K562 (cell line): ENCODE measurements around the gene SESN2. TPM values are rescaled to one million over a fixed set of nuclear protein-coding genes. Genes with fewer than 3 reads are reported as not detected.

ENCODE experiments used
- ARNT ChIP-seq, 2 experiments: fragments of 450-650 bp; IDR thresholded peaks; 2 replicates each; pipeline ENCODE4 v1.6.1; 2016; ENCODE audit warnings: mild to moderate bottlenecking in 1 of 2
- BACH1 ChIP-seq: fragments of 200-800 bp; sonication (Bioruptor generic); IDR thresholded peaks from 2 replicates; pipeline ENCODE4 v1.6.1; 2016; ENCODE audit warnings: missing genetic modification characterization, missing compliant biosample characterization
- KLF10 ChIP-seq: fragments of 250-450 bp; sonication (Bioruptor Pico); IDR thresholded peaks from 2 replicates; pipeline ENCODE4 v1.6.1; 2021; ENCODE audit warnings: matching md5 sums
- MEIS2 ChIP-seq: fragments of 450-650 bp; IDR thresholded peaks from 2 replicates; pipeline ENCODE4 v1.6.1; 2014; ENCODE audit warnings: mild to moderate bottlenecking; ENCODE audit not compliant: partially characterized antibody
- MYNN ChIP-seq, 2 experiments: sonication (generic); formaldehyde crosslinking in 1 of 2; IDR thresholded peaks; 2 replicates each; pipeline versions ENCODE4 v1.5.0 to v1.6.1; 2016 to 2020; ENCODE audit warnings: antibody characterized with exemption in 1 of 2, missing genetic modification reagents in 1 of 2
- NFE2 ChIP-seq: IDR thresholded peaks from 2 replicates; pipeline ENCODE4 v1.6.1; 2014; ENCODE audit warnings: antibody characterized with exemption, low read depth
- NFIC ChIP-seq: fragments of 450-650 bp; IDR thresholded peaks from 2 replicates; pipeline ENCODE4 v1.6.1; 2017; ENCODE audit warnings: mild to moderate bottlenecking, inconsistent platforms
- POLR2AphosphoS2 ChIP-seq: IDR thresholded peaks from 2 replicates; pipeline ENCODE4 v1.6.1; 2012; ENCODE audit warnings: low read length, improper control_type of control experiment
- RERE ChIP-seq: sonication (generic); formaldehyde crosslinking; IDR thresholded peaks from 2 replicates; pipeline ENCODE4 v1.8.0; 2023; ENCODE audit warnings: missing genetic modification reagents, mild to moderate bottlenecking, borderline replicate concordance
- SMAD1 ChIP-seq: fragments of 150-350 bp; IDR thresholded peaks from 2 replicates; pipeline ENCODE4 v1.6.1; 2014; ENCODE audit warnings: low read length, low read depth; ENCODE audit not compliant: partially characterized antibody
- SMARCA5 ChIP-seq: fragments of 450-650 bp; IDR thresholded peaks from 2 replicates; pipeline ENCODE4 v1.6.1; 2016
- SP2 ChIP-seq: IDR thresholded peaks from 2 replicates; pipeline ENCODE4 v1.6.1; 2011; ENCODE audit warnings: mild to moderate bottlenecking, low read depth, low read length, moderate library complexity; ENCODE audit not compliant: poor library complexity, severe bottlenecking; ENCODE audit errors: extremely low read depth
- TBP ChIP-seq: optimal IDR thresholded peaks from 2 replicates; pipeline ENCODE3; 2011; ENCODE audit warnings: low read depth, low read length, improper control_type of control experiment
- ZFPM2 ChIP-seq: fragments of 250-450 bp; sonication (Bioruptor Pico); IDR thresholded peaks from 2 replicates; pipeline ENCODE4 v1.5.1; 2022; ENCODE audit warnings: mild to moderate bottlenecking
- ZNF12 ChIP-seq: sonication (generic); formaldehyde crosslinking; IDR thresholded peaks from 2 replicates; pipeline ENCODE4 v1.4.0; 2020; ENCODE audit warnings: mild to moderate bottlenecking, missing genetic modification reagents
- ZNF133 ChIP-seq: fragments of 250-450 bp; sonication (Bioruptor Pico); IDR thresholded peaks from 2 replicates; pipeline ENCODE4 v1.4.0; 2020; ENCODE audit warnings: mild to moderate bottlenecking
- ZNF408 ChIP-seq: fragments of 250-450 bp; sonication (Bioruptor Pico); IDR thresholded peaks from 2 replicates; pipeline ENCODE4 v1.4.0; 2020; ENCODE audit warnings: low read depth, mild to moderate bottlenecking, moderate library complexity
- ZNF586 ChIP-seq: fragments of 450-650 bp; formaldehyde crosslinking; conservative IDR thresholded peaks from 2 replicates; pipeline ENCODE4 v1.4.0; 2020; ENCODE audit warnings: mild to moderate bottlenecking, moderate library complexity
- ZNF589 ChIP-seq: fragments of 200-800 bp; sonication (Bioruptor generic); IDR thresholded peaks from 2 replicates; pipeline ENCODE4 v1.6.1; 2016; ENCODE audit warnings: low read depth, missing genetic modification characterization, missing compliant biosample characterization
- ZNF780A ChIP-seq: fragments of 250-450 bp; sonication (Bioruptor Pico); IDR thresholded peaks from 2 replicates; pipeline ENCODE4 v1.5.0; 2021; ENCODE audit warnings: mild to moderate bottlenecking
- ZNF785 ChIP-seq: fragments of 250-450 bp; sonication (Bioruptor Pico); IDR thresholded peaks from 2 replicates; pipeline ENCODE4 v1.4.0; 2020; ENCODE audit warnings: mild to moderate bottlenecking
- polyA plus RNA-seq, 8 experiments: library from polyadenylated mRNA; depleted of rRNA in 4 of 8; stranded (reverse) in 5 of 8; unstranded in 3 of 8; fragments of >200 nt; fragmentation: Nextera tagmentation in 2 of 8; fragmentation: Illumina TruSeq in 1 of 8; extraction: Ambion mirVana in 2 of 8; extraction: Trizol in 1 of 8; gene quantifications; 2 replicates each; pipeline versions ENCODE4 v1.2.1 to v1.2.3, GENCODE V29; 2011 to 2014; ENCODE audit warnings: inconsistent platforms in 1 of 8, missing spikeins in 1 of 8
- total RNA-seq, 7 experiments: library from RNA; depleted of rRNA in 6 of 7; stranded (reverse); fragments of >200 nt in 6 of 7; fragmentation: Illumina TruSeq in 2 of 7; extraction: Trizol in 2 of 7; gene quantifications; 2 replicates each; pipeline versions ENCODE4 v1.2.1 to v1.2.3, GENCODE V29; 2011 to 2021; ENCODE audit warnings: low replicate concordance in 1 of 7
- TF ChIP-seq, protein P1 (sequence below), 2 experiments: fragments of 450-650 bp; IDR thresholded peaks; 2 replicates each; pipeline ENCODE4 v1.6.1; 2016
- TF ChIP-seq, protein P2 (sequence below): sonication (generic); formaldehyde crosslinking; IDR thresholded peaks from 2 replicates; pipeline ENCODE4 v1.5.0; 2020; ENCODE audit warnings: missing genetic modification reagents

The SESN2 gene
- total and polyA plus RNA-seq, 9 of the 15 experiments (the other 6 are each of a cell fraction or from before 2014, with no cell fraction given): 3.7 to 71.3 (median 16.8) TPM

DNA sequence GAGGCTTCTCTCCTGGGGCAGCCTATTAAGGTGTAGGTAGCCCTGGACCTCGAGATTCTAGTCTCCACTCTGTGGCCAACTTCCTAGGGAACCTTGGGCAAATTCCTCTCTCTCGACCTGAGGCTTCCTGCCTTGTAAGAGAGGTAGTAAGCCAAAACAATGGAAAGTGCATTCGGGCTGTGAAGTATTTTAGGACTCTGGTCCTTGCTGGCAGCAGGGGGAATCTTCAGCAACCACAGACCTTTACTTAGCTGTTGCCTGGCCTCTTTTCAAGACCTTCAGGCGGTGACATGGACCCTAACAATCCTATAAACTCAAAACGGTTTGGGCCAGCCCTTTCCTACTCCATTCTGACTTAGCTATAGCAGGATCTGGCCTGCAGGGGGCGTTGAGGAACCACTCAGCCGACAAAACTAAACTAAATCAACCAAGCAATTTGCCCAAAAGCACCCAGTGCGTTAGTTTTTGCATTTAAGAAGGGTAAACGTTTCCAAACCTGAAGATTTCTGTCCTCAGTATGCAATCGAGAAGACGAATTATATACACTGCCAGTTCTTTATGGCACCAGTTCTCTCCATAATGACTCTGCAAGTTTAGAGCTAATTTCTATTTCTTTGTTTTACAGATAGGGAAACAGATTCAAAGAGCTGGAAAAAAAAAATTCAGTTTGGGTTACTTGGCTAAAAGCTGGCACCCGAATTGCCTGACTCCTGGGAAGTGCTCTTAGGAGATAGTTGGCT, 10.9 kb upstream of the SESN2 start (continued):
- TF ChIP-seq RERE (CRISPR knock-in tag) (no peak), ZNF12 (no peak), POLR2AphosphoS2 (no peak), NFIC (no peak), BACH1 (tag) (peak; percentile 55), KLF10 (CRISPR knock-in tag) (no peak), ZFPM2 (CRISPR knock-in tag) (no peak), SP2 (no peak), ZNF408 (CRISPR knock-in tag) (no peak), ZNF586 (CRISPR knock-in tag) (no peak), SMAD1 (no peak), MYNN (IDR thresholded peaks at IDR 0.05) (no peak), MYNN (CRISPR knock-in tag; IDR thresholded peaks at IDR 0.05) (no peak), MEIS2 (no peak), ARNT (IDR thresholded peaks at IDR 0.05) (no peak), TBP (peak; percentile 51), ZNF785 (CRISPR knock-in tag) (no peak), NFE2 (peak; percentile 66), ZNF589 (no peak), ZNF780A (CRISPR knock-in tag) (no peak), ZNF133 (CRISPR knock-in tag) (no peak), SMARCA5 (0 out of 2 replicates have a peak, but pooled peaks have one; percentile 21)
- TF ChIP-seq, protein P1, sequence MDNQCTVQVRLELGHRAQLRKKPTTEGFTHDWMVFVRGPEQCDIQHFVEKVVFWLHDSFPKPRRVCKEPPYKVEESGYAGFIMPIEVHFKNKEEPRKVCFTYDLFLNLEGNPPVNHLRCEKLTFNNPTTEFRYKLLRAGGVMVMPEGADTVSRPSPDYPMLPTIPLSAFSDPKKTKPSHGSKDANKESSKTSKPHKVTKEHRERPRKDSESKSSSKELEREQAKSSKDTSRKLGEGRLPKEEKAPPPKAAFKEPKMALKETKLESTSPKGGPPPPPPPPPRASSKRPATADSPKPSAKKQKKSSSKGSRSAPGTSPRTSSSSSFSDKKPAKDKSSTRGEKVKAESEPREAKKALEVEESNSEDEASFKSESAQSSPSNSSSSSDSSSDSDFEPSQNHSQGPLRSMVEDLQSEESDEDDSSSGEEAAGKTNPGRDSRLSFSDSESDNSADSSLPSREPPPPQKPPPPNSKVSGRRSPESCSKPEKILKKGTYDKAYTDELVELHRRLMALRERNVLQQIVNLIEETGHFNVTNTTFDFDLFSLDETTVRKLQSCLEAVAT (IDR thresholded peaks at IDR 0.05): 0 out of 4 replicates have a peak, but pooled peaks of 1 of the 2 experiments have one; percentile 44
- TF ChIP-seq, protein P2, sequence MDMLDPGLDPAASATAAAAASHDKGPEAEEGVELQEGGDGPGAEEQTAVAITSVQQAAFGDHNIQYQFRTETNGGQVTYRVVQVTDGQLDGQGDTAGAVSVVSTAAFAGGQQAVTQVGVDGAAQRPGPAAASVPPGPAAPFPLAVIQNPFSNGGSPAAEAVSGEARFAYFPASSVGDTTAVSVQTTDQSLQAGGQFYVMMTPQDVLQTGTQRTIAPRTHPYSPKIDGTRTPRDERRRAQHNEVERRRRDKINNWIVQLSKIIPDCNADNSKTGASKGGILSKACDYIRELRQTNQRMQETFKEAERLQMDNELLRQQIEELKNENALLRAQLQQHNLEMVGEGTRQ (CRISPR knock-in tag): no peak
